ENCODE results near the gene ARHGEF25.

Gene ARHGEF25

DNA sequence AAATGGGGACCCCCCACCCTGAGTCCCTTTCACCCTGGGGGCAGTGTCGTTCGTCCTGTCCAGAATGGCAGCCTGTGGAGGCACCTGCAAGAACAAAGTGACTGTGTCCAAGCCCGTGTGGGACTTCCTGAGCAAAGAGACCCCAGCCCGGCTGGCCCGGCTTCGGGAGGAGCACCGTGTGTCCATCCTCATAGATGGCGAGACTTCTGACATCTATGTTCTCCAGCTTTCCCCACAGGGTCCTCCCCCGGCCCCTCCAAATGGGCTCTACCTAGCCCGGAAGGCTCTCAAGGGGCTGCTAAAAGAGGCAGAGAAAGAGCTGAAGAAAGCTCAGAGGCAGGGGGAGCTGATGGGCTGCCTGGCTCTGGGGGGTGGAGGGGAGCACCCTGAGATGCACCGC, 4.4 kb upstream of the ARHGEF25 start:
- TF ChIP-seq, protein P1, sequence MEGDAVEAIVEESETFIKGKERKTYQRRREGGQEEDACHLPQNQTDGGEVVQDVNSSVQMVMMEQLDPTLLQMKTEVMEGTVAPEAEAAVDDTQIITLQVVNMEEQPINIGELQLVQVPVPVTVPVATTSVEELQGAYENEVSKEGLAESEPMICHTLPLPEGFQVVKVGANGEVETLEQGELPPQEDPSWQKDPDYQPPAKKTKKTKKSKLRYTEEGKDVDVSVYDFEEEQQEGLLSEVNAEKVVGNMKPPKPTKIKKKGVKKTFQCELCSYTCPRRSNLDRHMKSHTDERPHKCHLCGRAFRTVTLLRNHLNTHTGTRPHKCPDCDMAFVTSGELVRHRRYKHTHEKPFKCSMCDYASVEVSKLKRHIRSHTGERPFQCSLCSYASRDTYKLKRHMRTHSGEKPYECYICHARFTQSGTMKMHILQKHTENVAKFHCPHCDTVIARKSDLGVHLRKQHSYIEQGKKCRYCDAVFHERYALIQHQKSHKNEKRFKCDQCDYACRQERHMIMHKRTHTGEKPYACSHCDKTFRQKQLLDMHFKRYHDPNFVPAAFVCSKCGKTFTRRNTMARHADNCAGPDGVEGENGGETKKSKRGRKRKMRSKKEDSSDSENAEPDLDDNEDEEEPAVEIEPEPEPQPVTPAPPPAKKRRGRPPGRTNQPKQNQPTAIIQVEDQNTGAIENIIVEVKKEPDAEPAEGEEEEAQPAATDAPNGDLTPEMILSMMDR (IDR thresholded peaks at IDR 0.05; ENCODE audit: extremely low read depth, insufficient read depth, missing control alignments) = no peak
- no peak for DNase-seq (ENCODE audit: low spot score)
- in situ Hi-C loops (cut with MboI; ENCODE audit: low pct_unique_long_range_greater_than_20kb, low sequenced_read_pairs, unreplicated experiment) = no loop called here

DNA sequence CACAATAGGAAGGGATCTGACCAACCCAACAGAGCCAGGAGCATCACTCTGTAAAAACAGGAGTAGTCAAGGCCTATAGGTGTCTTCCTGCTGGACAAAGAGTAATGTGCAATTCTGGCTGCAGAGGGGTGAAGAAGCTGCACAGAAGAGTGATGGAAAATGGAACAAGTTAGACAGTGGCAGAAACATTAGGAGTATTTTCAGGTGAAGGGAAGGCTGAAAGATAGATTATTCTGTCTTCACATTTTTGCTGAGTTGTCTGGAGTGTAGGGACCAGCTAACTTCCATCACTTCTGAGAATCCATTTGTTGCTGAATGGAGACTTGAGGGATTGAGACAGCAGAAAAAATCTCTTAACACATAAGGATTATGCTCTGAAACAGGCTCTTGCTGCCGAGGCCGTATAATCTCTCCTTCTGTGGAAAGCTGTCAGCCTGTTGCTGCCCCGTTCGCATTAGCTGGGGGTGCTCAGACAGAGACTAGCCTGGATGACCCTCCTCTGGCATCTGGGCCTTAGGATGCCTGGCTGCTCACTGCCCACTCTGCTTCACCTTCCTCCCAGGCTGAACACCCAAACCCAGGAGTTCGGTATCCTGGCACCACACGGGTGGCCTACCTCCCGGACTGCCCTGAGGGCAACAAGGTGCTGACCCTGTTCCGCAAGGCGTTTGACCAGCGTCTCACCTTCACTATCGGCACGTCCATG, 3.1 kb upstream of the ARHGEF25 start:
- DNase-seq (ENCODE audit: low spot score) = peak; percentile 7
- TF ChIP-seq, protein P1 (IDR thresholded peaks at IDR 0.05; ENCODE audit: extremely low read depth, insufficient read depth, missing control alignments) = no peak

DNA sequence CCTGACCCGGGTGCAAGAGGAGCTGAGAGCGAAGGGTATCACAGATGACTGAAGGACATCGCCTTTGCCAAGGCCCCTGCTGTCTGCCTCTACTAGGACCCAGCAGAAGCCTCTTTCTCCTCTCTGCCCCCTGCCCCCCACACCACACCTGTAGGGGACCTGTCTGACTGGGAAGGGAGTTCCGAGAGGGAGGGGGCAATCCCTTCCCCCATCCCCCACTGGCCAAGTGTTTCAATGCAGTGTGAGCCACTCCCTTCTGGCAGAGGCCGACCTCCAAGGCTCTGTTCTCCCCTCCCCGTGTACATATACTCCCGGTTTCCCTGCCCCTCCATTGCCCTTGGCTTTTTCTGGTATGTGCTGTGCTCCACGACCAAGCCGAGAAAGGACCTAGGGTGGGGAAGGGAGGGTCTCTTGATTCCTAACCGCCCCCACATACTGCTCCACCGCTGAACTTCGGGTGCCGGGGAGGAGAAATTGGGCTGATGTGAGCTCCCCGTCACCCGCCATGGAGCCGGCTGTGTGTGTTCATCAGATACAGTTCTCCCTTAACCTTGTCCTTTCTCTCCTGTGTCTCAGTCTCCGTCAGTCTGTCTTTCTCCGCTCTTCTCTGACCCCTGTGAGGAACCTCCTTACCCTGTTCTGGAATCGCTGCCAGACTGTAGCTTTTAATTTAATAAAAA, 2.0 kb upstream of the ARHGEF25 start:
- DNase-seq (ENCODE audit: low spot score) = peak; percentile 16
- TF ChIP-seq, protein P1 (IDR thresholded peaks at IDR 0.05; ENCODE audit: extremely low read depth, insufficient read depth, missing control alignments) = no peak
- in situ Hi-C loops (cut with MboI; ENCODE audit: low pct_unique_long_range_greater_than_20kb, low sequenced_read_pairs, unreplicated experiment) = no loop called here

More for the DNA sequence above, 3.1 kb upstream of the ARHGEF25 start:
- in situ Hi-C loops (cut with MboI; ENCODE audit: low pct_unique_long_range_greater_than_20kb, low sequenced_read_pairs, unreplicated experiment) = no loop called here

DNA sequence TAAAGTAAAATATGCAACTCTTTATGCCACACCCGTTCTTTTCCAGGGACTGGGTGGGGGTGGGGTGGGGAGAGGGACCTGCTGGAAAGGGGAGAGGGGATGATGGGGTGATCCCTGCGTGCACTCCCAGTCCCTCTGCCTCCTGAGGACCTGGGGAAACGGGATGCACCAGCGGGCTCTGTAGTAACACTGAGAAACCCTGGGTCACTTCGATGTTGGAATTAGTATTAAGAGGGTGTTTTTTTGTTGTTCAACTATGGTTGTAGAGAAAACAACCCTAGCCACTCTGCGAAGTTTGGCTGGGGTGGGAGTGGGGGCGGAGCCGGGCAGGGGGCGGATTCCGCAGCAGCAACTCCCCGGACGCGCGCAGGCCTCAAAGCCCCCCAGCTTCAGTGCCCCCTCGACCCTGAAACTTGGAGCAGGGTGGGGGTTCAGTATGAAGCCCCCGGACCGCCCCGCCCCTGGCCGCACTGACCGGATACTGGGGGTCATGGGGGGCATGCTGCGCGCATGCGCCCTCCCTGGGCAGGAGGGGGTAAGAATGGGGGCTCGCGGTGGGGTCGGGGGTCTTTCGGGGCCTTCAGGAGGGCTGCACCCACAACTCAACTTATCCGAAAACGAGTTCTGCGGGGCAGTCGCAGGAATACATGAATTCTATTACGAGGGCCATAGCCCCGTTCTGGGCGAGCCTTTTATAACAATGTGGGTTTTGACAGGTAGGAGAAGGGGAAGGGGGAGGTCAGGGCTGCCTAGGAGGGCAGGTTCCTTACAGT, 1.3 kb upstream of the ARHGEF25 start:
- TF ChIP-seq, protein P1 (IDR thresholded peaks at IDR 0.05; ENCODE audit: extremely low read depth, insufficient read depth, missing control alignments) = no peak
- peak; percentile 10 for DNase-seq (ENCODE audit: low spot score)
- in situ Hi-C loops (cut with MboI; ENCODE audit: low pct_unique_long_range_greater_than_20kb, low sequenced_read_pairs, unreplicated experiment) = no loop called here

DNA sequence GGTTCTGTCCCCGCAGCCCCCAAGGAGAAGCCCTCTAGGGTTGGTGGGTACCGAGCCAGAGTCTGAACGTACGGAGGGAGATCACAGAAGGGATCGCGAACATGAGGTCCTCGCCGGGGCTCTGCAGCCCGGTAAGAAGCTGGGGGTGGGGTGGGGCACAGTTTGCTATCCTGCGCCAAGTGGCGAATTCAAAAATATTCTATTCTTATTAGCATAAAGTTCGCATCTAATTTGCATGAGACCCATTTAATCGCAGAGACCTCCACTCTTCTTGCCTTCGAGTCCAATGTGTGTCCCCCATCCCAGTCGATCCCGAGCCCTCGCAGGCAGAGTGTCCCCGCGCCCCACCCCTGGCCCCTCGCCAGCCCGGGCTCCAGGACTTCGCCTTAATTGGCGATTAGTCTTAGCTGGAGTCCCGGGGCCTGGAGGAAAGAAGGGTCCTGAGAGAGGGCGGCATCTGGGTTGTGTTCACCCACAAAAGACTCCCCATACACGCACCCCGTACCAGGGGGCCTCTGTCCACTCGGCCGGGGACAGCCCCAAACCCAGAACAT, 604 bp upstream of the ARHGEF25 start:
- in situ Hi-C loops (cut with MboI; ENCODE audit: low pct_unique_long_range_greater_than_20kb, low sequenced_read_pairs, unreplicated experiment) = no loop called here

More for the DNA sequence above, 604 bp upstream of the ARHGEF25 start:
- peak; percentile 50 for DNase-seq (ENCODE audit: low spot score)
- TF ChIP-seq, protein P1 (IDR thresholded peaks at IDR 0.05; ENCODE audit: extremely low read depth, insufficient read depth, missing control alignments) = no peak

Data from GM13977 (cell line).